Measurements from ENCODE around the gene HOXA7.

DNA sequence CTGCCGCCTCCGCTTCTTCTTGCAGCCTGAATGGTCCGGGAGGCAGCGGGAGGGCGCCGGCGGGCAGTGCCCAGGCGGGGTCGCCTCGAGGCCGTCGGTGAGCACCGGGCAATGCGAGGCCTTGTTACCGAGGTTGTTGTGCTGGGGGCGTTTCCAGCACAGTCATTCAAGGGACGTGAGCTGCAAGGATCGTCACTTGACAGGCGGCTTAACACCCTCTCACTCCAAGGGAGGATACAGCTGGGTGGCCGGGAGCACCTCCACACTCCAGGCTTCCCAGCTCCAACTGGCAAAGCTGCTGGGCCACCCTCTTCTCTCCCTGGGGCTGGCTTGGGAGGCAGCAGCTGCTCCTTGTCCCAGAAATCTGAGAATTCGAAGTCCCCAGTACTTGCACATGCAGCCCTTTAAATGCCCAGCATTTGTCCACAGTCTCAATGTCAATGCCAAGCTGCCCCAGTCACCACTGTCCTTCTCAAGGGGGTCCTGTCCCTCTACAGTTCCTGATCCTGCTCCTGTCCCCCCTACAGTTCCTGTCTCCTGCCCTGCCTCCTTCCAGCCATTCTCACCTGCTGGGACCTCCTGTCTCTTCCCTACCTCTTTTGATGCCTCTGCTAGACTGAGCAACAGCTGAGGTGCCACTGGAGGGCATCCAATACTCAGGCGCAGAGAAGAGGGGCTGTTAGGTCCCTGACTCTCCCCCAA lies 33.0 kb upstream of the HOXA7 start:
- TF ChIP-seq, protein P1, sequence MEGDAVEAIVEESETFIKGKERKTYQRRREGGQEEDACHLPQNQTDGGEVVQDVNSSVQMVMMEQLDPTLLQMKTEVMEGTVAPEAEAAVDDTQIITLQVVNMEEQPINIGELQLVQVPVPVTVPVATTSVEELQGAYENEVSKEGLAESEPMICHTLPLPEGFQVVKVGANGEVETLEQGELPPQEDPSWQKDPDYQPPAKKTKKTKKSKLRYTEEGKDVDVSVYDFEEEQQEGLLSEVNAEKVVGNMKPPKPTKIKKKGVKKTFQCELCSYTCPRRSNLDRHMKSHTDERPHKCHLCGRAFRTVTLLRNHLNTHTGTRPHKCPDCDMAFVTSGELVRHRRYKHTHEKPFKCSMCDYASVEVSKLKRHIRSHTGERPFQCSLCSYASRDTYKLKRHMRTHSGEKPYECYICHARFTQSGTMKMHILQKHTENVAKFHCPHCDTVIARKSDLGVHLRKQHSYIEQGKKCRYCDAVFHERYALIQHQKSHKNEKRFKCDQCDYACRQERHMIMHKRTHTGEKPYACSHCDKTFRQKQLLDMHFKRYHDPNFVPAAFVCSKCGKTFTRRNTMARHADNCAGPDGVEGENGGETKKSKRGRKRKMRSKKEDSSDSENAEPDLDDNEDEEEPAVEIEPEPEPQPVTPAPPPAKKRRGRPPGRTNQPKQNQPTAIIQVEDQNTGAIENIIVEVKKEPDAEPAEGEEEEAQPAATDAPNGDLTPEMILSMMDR (IDR thresholded peaks at IDR 0.05; ENCODE audit: low read length), result no peak
- TF ChIP-seq EZH2 (optimal IDR thresholded peaks at IDR 0.05; ENCODE audit: low read depth, low read length) (no peak), EZH2phosphoT487 (IDR thresholded peaks at IDR 0.05; ENCODE audit: low read length) (no peak)
